Left hindlimb (tissue), 1 donor: Measurements from ENCODE around the gene C9orf50.
"Not testable (repeated sequence)": the region's sequence is repeated elsewhere in the genome, so short reads cannot be mapped to it uniquely, and the experiment has no call there.

Experiments used
- DNase-seq: peaks from one replicate; pipeline ENCODE4 v3.0.0-alpha.2; 2018

The C9orf50 gene

DNA sequence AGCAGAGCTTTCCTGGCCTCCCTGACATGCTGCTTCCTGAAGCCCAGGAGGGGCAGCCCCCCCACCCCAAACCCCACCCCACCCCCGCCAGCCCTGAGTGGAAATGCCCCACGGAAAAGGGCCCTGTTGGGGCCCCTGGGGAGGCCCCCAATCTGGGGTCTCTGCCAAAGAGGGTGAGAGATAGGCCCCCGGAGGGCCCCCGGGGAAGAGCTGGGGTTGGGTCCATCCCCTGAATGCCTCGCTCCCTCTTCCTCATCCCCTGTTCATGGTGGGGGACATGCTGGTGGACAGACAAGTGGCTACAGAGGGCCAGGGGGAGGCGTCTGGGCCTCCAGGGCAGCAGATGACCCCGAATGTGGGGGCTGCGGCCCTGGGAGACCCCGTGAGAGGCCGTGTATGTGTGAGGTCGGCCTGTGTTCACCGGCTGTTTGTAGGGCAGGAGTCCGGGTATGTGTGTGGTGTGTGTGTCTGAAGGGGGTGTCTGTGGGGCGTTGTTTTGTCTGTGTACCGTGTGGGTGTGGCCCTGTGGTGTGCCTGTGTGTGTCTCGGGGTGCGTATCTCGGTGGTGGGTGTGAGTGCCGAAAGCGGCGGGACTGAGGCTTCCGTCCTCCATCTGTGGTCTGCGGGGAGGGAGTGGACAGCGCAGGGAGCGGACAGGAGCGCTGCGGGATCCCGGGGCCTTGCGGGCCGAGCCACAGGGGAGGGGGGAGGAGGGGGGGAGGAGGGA, 11.3 kb downstream of the C9orf50 start:
- peak; percentile 67 for DNase-seq

GRCh38 chr9:129608561-129609481, 12.1 kb downstream of the C9orf50 start:
- DNase-seq, result no peak

DNA sequence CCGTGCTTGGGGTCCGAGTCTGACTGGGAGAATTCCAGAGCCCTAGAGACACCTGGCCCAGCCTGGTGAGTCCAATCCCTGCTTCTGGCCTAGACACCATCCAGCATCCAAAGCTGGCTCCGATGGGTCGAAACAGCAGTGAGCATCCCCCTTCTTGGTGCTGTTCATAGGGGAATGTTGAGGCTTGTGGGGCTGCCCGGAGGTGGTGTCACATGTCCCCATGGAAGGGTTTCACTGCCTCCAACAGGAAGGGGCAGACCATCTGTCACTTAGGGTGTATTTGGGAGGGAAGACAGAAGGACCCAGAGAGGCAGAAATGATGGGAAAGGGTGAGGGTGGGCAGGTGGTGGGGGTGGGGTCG, 13.9 kb downstream of the C9orf50 start:
- DNase-seq, result no peak

DNA sequence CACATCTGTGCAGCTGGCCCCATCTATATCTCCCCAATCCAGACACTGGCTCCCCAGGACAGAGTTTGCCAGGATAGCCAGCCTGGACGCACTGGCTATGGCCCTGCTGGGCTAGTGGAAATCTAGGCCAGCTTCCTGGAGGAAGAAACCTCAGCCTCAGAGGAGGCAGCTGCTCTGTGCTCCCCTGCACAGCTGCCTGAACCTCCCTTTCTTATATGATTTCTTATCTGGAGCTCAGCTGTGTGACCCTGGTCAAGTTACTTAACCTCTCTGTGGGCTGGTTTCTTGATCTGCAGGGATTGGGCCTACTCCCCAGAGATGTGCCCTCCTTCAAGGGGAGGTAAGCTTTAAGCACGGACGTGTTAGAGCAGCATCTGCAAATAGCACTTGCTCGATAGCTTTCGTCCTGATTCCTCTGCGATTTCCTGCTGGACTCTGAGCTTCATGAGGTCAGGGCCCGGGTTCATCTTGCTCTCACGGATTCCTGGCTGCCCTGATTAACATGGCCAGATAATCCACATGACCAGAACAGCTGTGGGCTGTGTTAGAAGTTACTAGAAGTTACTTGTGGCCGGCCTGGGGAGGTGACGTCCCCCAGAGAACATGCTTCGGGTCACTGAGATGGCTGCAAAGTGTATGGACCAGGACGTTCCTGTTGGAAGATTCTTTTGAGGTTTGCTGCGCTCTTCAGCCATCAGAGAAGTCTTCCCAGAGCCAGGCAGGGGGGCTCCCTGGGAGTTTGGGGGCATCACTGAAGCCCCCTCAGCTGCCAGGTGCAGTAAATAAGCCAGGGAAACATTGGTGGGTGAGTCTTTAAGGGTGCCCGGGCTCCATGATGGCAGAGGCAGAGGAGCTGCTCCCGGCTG, 14.5 kb downstream of the C9orf50 start:
- no peak for DNase-seq

- no peak for DNase-seq
Observed at GRCh38 chr9:129604766-129605163, 16.1 kb downstream of the C9orf50 start.

- no peak for DNase-seq
Observed at GRCh38 chr9:129604056-129604765, 16.7 kb downstream of the C9orf50 start.

GRCh38 chr9:129602598-129603415, 18.1 kb downstream of the C9orf50 start:
- no peak for DNase-seq

- DNase-seq, result no peak
Observed at GRCh38 chr9:129601082-129601674, 19.7 kb downstream of the C9orf50 start.

DNA sequence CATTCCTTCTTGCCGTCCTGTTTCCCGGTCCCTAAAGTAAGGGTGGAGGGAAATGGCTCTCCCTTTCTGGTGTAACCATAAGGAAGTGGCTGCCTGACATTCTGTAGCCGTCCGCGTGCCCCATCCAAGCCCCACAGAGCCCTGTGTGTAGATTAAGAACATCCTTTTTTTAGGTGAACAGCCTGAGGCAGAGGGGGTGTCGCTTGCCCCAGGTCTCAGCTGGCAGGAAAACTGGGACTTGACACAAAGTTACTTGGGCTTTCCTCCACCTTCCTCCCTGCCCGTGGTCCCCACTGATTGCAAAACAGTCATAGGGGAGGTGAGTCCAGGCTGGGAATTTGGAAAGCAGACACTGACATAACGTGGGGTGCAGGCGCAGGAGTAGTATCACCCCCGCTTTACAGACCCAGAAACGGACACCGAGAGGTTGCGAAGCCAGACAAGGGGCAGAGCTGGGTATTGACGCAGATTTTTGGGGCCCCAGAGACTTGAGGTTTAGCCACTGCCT, 22.8 kb downstream of the C9orf50 start:
- no peak for DNase-seq

GRCh38 chr9:129597355-129598088, 23.4 kb downstream of the C9orf50 start:
- peak; percentile 80 for DNase-seq

DNA sequence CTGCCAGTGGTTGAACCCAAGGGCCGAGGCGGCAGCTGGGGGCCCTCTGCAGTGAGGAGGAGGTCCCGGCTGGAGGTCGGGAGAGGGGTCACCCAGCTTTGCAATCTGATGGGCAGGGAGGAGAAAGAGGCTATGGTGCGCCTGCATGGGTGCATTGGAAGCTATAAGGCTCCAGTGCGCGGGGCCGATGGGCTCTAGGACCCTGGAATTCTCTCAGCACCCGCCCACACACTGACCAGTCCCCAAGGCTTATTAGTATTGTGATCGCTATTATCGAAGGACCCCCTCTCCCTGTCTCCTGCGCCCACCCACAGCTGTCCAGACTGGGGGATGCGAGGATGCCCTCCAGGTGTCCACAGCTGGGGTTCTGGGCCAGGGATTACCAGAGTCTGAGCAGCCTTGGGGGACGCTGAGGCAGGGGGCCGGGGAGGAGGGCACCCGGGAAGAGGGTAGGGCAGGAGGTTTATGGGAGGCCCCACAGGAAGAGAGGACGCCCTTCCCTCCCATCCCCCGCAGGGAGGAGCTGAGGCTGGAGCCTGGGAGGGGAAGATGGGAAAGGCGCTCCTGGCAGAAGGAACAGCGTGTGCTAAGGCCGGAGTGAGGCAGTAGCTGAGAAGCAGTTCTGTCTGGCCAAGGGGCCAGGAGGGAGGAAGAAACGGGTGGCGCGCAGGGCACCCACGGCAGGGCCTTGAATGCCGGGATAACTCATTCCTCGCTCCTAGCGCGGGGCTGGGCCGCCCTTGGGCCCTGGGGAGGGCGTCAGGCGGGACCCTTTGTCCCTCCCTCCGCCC, 24.2 kb downstream of the C9orf50 start:
- peak; percentile 71 for DNase-seq

DNA sequence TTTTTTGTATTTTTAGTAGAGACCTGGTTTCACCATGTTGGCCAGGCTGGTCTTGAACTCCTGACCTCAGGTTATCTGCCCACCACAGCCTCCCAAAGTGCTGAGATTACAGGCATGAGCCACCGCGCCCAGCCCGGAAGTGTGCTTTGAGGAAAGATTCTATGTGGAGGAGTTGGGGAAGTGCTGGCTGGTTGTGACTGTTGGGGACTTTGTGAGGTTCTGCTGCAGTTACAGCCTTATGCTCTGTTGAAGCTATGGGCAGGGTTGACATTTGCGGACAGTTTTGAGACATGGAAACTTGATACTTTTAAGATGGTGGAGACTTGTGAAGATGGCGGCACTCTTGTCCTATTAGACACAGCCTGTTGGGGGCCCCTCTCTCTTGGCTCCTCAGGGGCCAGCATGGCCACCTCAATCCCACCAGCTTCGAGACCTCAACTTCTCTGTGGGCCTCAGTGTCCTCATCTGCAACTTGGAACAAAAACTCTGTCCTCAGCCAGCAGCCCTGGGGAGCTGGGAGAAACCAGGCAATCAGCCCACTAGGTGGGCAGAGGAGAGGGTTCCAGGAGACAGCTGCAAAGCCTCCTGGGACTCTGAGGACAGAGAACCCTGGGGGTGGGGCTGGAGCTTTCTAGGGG, 24.9 kb downstream of the C9orf50 start:
- DNase-seq, result no peak

DNA sequence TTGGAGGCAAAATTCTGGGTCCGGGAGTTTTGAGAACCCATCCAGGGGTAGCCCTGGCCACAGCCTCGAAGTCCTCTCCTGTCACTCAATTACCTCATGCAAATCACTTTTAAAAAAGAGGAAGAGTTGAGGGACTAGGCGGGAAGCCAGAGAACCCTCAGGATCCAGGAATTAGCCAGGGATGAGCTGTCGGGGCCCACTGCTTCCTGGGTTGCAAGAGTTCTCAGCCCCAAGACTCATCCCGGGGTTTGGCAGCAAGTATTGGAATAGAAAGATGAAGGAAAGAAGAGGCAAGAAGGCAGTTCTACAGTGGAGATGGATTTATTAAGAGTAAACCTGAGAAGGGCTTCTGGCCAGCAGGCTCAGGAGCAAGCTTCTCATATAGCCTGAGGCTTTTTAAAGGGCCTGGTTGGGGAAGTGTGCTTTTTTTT, 25.6 kb downstream of the C9orf50 start:
- no peak for DNase-seq

- no peak for DNase-seq
Observed at GRCh38 chr9:129594632-129595031, 26.3 kb downstream of the C9orf50 start.

DNA sequence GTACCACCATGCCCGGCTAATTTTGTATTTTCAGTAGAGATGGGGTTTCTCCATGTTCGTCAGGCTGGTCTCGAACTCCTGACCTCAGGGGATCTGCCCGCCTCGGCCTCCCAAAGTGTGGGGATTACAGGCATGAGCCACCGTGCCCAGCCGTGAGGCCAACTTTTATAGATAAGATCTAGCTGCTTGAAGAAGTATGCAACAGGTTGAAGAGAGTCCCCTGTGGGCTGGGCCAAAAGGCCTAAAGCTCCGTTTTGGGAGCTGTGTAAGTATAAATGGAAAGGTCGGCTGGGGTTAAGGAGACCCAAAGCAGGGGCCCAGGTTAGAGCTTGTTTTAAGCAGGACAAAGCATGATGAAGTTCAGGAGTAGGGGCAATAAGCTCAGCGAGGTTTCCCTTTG, 28.1 kb downstream of the C9orf50 start:
- not testable (repeated sequence) for DNase-seq

- DNase-seq, result no peak
Observed at GRCh38 chr9:129591916-129592315, 29.0 kb downstream of the C9orf50 start.

- no peak for DNase-seq
Observed at GRCh38 chr9:129590466-129590865, 30.4 kb downstream of the C9orf50 start.

- DNase-seq, result no peak
Observed at GRCh38 chr9:129587487-129588262, 33.2 kb downstream of the C9orf50 start.
